HG02840 (cell line): ENCODE measurements around the gene SLC25A47.

Source experiments
- ATAC-seq: cut with Tn5 transposase; IDR thresholded peaks from one replicate; pipeline ENCODE4 v1.9.1; 2021; ENCODE audit warnings: mild to moderate bottlenecking, moderate library complexity, moderate number of reproducible peaks; ENCODE audit not compliant: unreplicated experiment, low FRiP score

The SLC25A47 gene

GRCh38 chr14:100371773-100372172 is 48.6 kb downstream of the SLC25A47 start:
- ATAC-seq = no peak

GRCh38 chr14:100372357-100373048 is 49.4 kb downstream of the SLC25A47 start:
- no peak for ATAC-seq

GRCh38 chr14:100374270-100374669 is 51.1 kb downstream of the SLC25A47 start:
- no peak for ATAC-seq

- ATAC-seq = no peak
Observed at GRCh38 chr14:100374876-100375265, 51.7 kb downstream of the SLC25A47 start.

GRCh38 chr14:100375266-100375962 is 52.3 kb downstream of the SLC25A47 start:
- ATAC-seq = peak; percentile 40

- peak; percentile 82 for ATAC-seq
Observed at GRCh38 chr14:100375963-100376735, 53.0 kb downstream of the SLC25A47 start, which contains the start of gene WDR25. Gene WDR25, plus strand, starts transcription at chr14:100376485.

- ATAC-seq = no peak
Observed at GRCh38 chr14:100376751-100377171, 53.6 kb downstream of the SLC25A47 start.
